ENCODE measurements around the gene GRK3.
"Not testable (repeated sequence)": the region's sequence is repeated elsewhere in the genome, so short reads cannot be mapped to it uniquely, and the experiment has no call there.

The GRK3 gene

DNA sequence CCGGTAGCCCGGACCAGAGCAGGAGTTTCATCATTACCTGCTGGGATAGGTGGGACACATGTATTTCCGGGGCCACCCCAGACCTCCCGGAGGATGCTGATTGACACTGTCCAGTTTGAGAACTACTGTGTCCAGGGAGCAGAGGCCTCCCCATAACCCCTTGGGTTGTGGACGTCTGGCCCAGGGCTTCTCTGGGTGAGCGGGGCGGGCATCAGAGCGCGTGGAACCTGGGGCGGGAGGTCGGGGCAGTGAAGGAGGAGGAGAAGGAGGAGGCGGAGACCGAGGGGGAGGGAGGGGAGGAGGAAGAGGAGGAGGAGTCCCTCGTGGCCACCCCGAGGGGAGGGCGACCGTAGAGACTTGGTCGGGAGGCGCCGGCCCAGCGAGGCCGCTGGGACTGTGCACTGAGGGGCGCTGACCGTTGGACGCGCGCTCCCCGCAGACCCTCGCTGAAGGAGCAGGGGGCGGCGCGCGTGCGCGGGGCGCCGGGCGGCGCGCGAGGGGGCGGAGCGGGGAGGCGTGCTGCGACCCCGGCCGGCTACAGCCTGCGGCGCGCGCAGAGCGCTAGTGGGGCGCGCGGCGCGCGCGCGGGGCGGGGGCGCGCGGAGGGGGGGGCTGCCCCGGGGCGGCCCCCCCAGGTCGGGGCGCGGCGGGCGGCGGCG lies at the start of gene GRK3:
TSS of gene GRK3 (plus strand) at position 356 of the 659 bp plus-strand sequence. CDS start 366 bp downstream, outside the sequence.
- no peak for FAIRE-seq
- peak; percentile 67 for DNase-seq (ENCODE audit: insufficient read length, low spot score)

DNA sequence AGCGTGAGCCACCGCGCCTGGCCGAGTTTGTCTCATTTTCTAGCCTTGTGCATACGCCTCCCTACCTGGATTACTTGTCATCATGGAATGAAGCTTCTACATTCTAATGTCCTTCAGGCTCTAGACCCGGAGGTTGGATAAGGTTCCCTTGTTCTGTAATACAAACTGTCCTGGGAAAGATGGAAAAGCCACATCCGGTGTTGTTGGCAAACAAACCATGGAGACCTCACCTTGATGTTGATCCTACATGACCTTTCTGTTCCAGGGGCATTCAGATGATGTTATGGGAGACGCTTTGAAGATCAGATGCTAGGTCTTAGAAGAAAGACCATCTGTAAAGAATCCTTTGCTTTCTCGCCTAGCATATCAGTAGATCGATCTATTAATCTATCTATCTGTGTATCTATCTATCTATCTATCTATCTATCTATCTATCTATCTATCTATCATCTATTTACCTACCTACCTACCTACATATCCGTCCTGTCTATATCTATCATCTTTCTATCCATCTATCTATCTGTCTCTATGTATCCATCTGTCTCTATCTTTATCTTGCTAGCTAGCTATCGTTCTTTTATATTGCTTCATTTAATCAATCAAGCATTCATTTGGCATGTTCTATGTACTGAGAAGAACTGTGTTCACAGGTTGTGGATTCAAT lies 46.3 kb upstream of the GRK3 start:
- DNase-seq (ENCODE audit: insufficient read length, low spot score) (no peak), FAIRE-seq (no peak)

DNA sequence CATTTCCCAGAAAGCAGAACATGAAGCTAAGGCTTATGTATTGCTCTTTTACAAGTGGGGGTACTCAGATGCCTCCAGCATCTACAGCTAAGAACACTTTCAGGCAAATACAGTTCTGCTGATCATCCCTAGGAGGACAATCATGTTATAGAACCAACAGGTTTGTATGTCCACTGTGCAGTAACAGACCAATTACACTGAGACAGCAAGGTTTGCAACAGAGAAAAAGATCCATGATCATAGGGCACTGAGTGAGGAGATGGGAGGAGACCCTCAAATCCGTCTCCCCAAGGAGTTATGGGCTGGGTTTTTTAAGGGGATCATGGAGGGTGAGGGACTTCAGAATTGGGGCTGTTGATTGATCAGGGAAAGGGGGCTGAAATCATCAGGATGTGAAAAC lies 39.1 kb upstream of the GRK3 start:
- DNase-seq (ENCODE audit: insufficient read length, low spot score) (no peak), FAIRE-seq (no peak)

DNA sequence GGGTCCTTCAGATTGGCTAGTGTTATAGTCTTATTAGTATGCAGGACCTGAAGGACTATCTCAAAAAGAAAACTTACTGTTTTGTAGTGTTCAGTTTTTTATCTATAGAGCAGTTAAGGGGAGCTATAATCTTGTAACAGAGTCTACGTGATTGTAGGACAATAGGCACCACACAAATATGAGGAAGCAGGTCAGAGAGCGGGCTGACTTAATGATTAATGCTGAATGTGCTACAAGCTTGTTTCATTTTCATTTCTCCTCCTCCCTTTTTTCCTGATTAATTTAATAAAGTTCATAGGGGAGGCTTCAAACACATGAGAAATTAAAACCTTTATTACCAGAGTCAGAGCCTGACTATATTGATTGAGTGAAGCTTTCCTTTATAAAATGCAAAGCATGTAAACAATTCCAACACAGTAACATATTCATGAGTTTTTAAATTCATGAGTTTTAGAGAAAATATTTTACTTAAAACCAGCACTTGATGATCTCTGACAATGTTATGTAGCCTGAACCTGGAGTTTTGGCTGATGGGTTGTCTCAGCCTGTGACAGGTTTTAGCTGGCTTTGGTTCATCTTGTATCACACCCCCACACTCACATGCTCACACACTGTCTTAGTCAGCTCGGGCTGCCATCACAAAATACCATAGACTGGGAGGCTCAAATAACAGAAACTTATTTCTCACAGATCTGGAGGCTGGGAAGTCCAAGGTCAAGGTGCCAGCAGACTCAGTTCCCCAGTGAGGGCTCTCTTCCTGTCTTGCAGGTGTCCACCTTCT lies 38.5 kb upstream of the GRK3 start:
- not testable (repeated sequence) for FAIRE-seq; DNase-seq (ENCODE audit: insufficient read length, low spot score)

DNA sequence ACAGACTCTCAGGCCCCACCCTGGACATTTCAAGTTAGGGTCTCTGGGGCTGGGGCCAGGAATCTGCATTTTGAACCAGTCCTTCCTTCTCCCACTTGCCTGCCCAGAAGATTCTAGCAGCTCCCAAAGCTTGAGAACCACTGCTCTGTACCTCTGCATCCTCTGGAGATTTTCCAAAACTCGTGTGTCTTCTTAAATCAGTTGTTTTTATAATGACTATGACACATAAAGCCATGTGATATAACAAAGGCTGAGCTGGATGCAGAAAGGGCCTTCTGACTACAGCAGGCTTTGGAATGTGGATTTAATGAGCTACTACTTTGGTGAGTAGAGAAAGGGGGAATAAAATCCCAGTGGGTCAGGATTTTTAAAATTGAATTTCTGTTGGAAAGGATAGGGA lies 37.5 kb upstream of the GRK3 start:
- not testable (repeated sequence) for FAIRE-seq; DNase-seq (ENCODE audit: insufficient read length, low spot score)

DNA sequence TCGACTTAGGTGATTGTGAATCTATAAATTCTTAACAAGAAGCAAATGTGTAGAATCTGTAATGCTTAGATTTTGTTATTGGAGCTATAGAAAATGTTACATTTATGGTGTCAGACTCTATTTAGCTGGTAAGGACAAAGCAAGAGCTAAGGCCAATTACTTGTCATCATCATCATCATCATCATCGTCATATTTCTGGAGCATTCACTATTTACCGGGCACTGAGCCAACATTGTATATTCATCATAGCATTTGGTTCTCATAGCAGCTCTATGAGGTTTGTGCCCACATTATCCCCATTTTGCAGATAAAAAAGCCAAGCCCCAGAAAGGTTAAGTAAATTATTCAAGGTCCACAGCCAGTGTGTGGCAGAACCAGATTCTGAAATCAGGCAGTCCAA lies 36.4 kb upstream of the GRK3 start:
- not testable (repeated sequence) for FAIRE-seq; DNase-seq (ENCODE audit: insufficient read length, low spot score)

DNA sequence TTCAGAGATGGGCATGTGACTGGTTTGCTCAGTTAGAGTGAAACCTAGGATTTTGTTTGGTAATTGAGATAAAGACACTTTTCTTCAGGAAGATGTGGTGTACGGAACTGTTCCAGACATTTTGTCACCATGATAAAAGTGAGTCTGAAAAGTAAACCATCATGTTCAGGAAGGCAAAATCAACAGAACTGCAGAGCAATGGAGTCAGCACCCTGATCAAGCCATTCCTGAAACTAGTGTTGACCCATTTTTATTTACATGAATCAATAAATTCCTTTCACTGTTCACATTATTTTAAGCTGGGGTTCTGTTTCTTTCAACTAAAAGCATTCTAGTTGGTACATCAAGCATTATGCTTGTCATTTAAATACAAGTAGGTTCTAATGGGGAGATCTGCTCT lies 35.4 kb upstream of the GRK3 start:
- FAIRE-seq, result peak; percentile 48
- DNase-seq (ENCODE audit: insufficient read length, low spot score), result not testable (repeated sequence)

DNA sequence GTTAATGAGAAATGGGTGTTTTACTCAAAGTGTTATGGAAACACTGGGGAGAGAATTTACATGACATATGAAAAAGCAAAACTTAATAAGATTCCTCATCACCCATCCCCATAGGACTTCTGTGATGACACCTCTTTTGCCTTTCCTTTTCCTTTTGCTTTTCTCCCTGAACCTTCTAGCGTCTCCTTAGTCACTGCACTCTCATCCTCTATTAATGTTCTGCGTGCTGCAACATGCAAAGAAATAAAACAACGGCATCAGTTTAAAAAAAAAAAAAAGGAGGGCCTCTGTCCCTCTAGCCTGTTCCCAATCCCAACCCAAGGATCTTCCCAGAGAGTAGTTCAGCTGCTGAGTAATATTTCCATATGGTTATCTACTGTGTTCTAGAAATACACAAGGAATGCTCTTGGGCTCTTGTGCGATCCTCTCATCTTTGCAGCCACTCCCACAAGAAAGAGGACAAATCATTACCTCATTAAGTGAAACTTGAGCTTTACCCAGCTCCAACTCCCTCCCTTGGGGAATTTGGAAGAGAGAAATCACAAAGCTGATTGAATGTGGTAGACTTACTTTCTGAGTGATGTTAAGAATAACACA lies 34.8 kb upstream of the GRK3 start:
- FAIRE-seq; DNase-seq (ENCODE audit: insufficient read length, low spot score): not testable (repeated sequence)

DNA sequence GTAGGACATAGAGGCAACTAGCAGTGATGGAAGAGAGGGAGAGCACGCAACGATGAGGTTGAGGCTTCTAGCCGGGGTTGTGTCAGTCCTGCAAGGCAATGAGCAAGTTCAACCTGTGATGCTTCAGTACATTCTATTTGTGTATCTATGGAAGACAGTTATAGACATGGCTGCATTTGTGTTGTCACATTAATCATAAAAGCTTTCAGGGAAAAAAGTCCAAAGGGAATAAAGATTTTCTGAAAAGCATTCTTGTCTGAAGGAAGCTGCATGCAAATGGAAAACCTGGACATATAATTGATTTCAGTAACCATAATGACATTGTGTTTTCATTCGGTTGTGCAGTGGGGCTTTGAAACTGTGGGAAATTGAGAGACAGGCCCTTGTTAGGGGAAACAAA lies 32.8 kb upstream of the GRK3 start:
- DNase-seq (ENCODE audit: insufficient read length, low spot score), result not testable (repeated sequence)
- FAIRE-seq, result peak; percentile 45

DNA sequence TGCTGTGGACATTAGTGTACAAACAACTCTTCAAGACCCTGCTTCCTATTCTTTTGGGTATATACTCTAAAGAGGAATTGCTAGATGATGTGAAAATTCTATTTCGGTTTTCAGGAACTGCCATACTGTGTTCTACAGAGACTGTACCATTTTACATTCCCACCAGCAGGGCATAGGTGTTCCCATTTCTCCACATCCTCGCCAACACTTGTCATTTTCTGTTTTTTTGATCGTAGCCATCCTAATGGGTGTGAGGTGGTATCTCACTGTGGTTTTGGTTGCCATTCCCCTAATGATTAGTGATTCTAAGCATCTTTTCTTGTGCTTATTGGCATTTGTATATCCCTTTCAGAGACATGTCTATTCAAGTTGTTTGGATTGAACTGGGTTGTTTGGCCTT lies 29.8 kb upstream of the GRK3 start:
- DNase-seq (ENCODE audit: insufficient read length, low spot score) (no peak), FAIRE-seq (no peak)

DNA sequence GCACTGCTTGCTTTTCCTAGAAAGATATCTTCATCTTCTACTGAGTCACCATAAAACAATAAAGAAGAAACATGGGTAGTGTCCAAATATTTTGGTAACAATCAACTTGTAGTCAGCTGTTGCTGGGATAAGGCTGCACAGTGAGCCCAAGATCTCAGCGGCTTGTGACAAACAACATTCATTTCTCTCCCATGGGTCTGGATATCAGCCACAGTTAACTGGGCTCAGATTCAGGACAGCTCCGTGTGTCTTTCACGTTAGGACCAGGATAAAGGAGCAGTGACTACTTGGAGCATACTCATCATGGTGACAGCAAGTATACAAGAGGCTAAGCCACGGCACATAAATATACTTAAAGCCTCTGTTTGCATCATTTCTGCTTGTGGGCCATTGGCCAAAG lies 27.9 kb upstream of the GRK3 start:
- no peak for FAIRE-seq

DNA sequence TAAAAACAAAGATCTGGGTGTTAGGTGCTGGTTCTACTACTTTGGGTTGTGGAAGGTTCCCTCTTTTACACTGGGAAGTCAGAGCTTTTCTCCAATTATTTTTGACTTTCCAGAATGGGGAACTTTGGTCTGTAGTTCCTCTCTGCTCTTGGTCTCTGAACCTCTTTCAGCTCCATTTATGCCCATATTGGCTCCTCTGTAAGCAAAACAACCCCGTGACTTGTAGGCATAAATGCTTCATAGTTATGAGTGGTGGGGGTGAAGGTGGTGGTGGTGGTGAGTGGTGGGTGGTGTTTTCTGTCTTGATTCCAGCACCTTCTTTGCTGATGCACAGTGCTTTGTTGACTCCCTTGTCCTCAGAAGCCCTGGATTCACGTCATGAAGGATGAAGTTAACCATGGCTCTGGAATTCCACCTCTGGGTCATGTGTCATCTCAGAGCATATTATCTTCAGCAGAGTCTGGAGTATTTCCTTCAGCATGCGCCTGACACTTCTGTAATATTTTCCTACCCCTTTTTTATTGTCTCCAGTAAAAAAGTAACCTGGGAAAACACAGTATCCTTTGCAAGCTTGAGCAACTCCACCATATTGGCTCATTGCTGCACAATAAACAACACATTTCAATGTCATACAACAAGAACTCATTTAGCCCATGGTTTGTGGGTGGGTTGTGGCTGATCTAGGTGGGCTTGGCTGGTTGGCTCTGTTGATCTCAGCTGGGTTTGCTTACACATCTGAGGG lies 24.1 kb upstream of the GRK3 start:
- FAIRE-seq, result no peak
- DNase-seq (ENCODE audit: insufficient read length, low spot score), result no peak

More for the DNA sequence above, 27.9 kb upstream of the GRK3 start:
- DNase-seq (ENCODE audit: insufficient read length, low spot score), result no peak

DNA sequence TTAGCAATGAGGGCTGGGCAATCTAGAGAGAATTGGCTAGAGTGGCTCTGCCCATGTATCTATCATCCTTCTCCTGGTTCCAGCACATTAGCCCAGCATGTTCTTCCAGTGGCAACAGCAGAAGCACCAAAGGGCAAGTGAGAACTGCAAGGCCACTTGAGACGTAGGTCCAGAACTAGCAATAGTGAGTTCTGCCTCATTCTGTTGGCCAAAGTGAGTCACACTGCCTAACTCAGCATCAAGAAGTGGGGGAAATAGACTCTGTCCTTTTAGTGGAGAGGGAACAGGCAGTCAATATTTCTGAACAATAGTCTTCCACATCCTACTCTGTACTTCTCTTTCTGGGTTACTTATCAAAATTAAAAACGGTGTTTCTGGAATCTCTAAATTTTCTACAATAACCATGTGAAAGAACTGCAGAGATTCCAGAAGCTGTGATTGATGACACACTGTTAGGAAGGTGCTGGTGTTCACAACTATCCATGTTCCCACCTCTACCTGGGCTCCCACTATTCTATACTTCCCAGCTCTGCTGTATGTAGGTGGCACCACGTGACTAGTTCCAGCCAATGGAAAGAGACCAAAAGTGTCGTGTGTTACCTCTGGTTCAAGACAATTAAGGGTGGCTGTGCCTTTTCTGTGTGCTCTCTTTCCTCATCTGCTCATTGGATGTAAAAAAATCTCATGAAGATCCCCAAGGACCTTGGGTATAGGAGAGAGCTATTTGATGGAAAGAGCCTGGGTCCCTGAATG lies 23.4 kb upstream of the GRK3 start:
- DNase-seq (ENCODE audit: insufficient read length, low spot score), result no peak
- no peak for FAIRE-seq

DNA sequence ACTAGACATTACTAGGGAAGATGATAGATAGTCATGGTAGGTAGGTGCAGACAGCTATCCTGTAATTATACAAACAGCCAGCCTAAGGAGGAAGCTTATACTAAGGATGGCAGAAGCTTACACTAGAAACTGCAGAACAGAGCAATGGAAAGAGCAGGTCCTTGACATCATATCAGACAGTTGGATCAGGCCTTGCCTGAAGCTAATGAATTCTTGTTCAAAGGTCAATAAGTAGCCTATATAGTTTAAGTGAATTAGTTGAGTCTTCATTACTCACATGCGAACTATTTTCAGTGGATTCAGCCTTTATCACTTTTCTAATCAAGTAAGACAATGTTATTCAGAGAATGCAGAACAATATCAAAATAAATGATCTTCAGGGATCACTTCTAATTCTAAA lies 22.3 kb upstream of the GRK3 start:
- DNase-seq (ENCODE audit: insufficient read length, low spot score) (no peak), FAIRE-seq (no peak)

DNA sequence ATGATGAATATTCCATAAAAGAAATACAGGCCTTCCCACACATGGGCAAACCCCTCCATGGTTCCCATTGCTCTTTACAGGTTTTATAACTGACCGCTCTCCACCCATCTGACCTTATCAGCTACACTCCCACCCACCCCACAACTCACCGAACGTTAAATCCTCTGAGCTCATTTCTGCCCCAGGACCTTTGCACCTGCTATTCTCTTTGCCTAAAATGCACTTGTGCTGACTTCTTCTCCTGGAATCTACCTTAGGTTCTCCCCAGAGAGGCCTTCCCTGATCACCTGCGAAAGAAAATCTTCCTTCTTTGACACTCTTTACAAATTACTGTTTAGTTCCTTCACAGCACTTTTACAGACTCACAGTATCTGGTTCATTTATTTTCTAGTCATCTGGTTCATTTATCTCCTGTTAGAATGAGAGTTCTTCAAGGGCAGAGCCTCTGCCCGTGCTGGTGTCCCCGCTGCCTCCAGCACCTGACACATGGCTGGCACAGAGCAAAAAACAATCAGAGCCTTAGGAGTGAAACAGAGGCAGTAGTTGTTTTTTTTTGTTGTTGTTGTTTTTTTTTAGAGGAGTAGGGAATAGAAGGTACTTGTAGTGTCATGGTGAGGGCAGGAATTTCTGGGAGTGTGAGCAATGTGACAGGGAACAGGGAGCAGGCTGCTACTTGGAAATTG lies 21.6 kb upstream of the GRK3 start:
- FAIRE-seq, result no peak

DNA sequence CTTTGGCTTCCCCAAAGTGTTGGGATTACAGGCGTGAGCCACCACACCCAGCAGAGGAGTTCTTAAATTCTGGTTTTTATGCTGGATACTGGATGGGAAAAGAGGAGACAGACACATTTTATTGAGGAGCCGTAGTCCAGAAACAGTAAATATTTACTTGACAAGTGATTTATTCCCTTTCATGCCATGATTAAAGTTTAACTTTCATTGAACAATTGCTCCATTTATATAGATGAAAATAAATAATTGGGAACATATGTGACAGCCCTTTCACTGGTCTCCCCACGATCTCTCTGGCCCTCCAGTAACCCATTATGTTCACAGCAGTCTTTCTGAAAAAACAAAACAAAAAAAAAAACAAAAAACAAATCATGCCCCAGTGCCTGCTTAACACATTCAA lies 19.3 kb upstream of the GRK3 start:
- FAIRE-seq, result no peak
- no peak for DNase-seq (ENCODE audit: insufficient read length, low spot score)

More for the DNA sequence above, 21.6 kb upstream of the GRK3 start:
- no peak for DNase-seq (ENCODE audit: insufficient read length, low spot score)

DNA sequence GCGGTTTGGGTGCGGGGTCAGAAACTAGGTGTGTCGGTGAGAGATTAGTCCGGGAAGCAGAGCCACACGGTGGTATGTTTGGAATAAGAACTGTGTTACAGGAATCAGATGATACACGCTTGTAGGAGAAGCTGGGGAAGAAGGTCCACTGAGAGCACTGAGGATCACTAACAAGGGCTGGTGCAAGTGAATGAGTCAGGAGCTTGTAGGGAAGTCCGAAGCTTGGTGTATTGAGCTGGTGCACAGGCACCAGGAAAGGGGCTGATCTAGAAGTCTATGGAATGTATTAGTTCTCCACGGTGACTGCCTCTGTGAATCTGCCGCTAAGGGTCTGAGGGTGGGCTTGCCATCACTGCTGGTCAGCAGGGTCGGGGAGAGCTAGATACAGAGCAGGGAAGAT lies 18.8 kb upstream of the GRK3 start:
- FAIRE-seq, result no peak
- DNase-seq (ENCODE audit: insufficient read length, low spot score), result no peak

DNA sequence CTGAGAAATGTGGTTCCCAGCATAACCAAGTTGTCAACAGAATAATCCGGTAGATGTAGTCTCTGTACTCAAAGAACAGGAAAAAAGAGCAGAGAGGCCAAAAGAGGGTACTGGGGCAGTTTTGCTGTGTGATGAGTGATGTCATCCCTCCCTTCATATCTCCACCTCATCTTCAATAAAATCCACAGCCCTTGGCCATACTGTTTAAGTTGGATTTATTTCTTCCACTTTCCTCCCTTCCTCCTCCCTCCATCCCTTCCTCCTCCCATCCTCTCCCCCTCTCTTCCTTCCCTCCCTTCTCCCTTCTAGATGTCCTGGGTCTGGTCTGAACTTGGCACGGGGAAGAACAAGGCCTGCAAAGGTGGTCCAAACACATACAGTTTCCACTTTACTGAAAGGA lies 18.2 kb upstream of the GRK3 start:
- FAIRE-seq, result no peak
- no peak for DNase-seq (ENCODE audit: insufficient read length, low spot score)

DNA sequence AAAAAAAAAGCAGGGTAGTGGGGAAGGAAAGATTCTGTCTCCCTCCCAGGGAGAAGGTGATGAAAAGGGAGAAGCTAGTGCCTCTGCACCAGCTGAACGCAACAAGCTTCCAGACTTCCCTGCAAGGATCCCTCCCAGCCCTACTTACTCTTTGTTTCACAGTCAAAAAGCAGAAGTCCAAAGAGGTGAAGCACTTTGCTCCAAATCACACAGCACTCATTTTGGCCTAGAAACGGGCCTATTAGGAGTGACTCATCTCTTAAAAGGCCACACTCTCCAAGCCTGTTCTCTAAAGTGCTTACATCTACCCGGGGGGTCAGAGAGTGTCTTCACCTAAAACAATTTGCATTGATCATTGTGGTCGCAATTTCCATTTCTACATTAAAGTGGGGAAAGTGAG lies 17.7 kb upstream of the GRK3 start:
- no peak for DNase-seq (ENCODE audit: insufficient read length, low spot score)

More for the DNA sequence above, 17.7 kb upstream of the GRK3 start:
- FAIRE-seq, result no peak

All from GM19239 (cell line).